Peyer's patch (tissue), 4 donors: ENCODE results near the gene UBC.

Experiments used
- POLR2A ChIP-seq, 2 donors: fragments of 450-650 bp; IDR thresholded peaks; one replicate each; pipeline ENCODE4 v1.5.1; 2017; ENCODE audit warnings: antibody characterized with exemption in 2 of 2, mild to moderate bottlenecking in 2 of 2, moderate library complexity in 2 of 2
- TF ChIP-seq, protein P1 (sequence below), 6 experiments: fragments of 450-650 bp in 4 of 6; fragments of 200-600 bp in 2 of 6; sonication (generic) in 1 of 6; IDR thresholded peaks; one replicate each; pipeline ENCODE4 v1.5.1; 2017 to 2019; ENCODE audit warnings: antibody characterized with exemption in 6 of 6, mild to moderate bottlenecking in 3 of 6, moderate library complexity in 1 of 6

DNA sequence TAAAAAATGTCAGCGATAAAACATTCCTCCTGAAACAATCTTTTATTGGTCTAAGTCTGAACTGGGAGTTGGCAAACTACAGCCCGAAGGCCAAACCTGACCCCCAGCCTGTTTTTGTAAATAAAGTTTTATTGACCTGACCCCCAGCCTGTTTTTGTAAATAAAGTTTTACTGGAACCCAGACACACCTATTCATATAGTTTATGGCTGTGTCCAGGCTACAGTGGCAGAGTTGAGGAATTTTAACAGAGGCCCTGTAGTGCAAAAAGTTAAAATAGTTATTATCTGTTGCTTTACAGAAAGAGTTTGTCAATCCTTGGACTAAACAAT lies 38.7 kb downstream of the UBC start:
- TF ChIP-seq, protein P1, sequence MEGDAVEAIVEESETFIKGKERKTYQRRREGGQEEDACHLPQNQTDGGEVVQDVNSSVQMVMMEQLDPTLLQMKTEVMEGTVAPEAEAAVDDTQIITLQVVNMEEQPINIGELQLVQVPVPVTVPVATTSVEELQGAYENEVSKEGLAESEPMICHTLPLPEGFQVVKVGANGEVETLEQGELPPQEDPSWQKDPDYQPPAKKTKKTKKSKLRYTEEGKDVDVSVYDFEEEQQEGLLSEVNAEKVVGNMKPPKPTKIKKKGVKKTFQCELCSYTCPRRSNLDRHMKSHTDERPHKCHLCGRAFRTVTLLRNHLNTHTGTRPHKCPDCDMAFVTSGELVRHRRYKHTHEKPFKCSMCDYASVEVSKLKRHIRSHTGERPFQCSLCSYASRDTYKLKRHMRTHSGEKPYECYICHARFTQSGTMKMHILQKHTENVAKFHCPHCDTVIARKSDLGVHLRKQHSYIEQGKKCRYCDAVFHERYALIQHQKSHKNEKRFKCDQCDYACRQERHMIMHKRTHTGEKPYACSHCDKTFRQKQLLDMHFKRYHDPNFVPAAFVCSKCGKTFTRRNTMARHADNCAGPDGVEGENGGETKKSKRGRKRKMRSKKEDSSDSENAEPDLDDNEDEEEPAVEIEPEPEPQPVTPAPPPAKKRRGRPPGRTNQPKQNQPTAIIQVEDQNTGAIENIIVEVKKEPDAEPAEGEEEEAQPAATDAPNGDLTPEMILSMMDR (IDR thresholded peaks at IDR 0.05) = no peak
- no peak for TF ChIP-seq POLR2A (IDR thresholded peaks at IDR 0.05)
